ENCODE measurements around the gene TMEM62. TPM values are rescaled to one million over a fixed set of nuclear protein-coding genes. Genes with fewer than 3 reads are reported as not detected.

The TMEM62 gene
- total and polyA plus RNA-seq, 8 donors = 16.7 to 31.0 (median 19.7) TPM

DNA sequence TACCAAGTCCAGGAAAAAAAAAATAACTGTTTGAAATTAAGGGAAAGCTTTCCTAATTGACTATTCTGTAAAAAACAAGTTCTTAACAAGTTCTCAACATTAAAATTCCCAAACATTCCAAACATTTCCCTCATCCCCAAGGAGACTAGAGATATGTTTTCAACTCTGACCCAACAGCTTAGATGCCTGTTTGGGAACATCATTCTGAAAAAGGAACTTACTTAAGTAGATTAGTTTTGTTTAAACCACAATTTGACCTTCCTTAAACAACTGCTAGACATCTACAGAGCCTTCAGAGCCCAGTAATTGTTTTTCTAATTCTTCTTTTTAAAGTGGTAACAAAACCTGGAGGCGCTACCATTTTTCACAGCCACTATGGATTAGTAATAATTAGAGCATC is 40.4 kb upstream of the TMEM62 start:
- DNase-seq (no peak), ATAC-seq (peak; percentile 29)
- Histone ChIP-seq H3K27me3 (no peaks in the 10 kb centered on the region), H3K4me1 (peaks cover 0 to 32% of the 10 kb centered on the region in 2 donors), H3K4me3 (no peak overlapping the region), H3K36me3 (peaks cover 2 to 20% of the 10 kb centered on the region in 2 donors), H3K27ac (peak overlapping the region in 1 of 2 donors; percentile 6), H3K9me3 (no peaks in the 10 kb centered on the region)
- intact Hi-C loops (cut with DNase I) = no loop called here
- TF ChIP-seq CTCF (IDR thresholded peaks at IDR 0.05) = no peak

DNA sequence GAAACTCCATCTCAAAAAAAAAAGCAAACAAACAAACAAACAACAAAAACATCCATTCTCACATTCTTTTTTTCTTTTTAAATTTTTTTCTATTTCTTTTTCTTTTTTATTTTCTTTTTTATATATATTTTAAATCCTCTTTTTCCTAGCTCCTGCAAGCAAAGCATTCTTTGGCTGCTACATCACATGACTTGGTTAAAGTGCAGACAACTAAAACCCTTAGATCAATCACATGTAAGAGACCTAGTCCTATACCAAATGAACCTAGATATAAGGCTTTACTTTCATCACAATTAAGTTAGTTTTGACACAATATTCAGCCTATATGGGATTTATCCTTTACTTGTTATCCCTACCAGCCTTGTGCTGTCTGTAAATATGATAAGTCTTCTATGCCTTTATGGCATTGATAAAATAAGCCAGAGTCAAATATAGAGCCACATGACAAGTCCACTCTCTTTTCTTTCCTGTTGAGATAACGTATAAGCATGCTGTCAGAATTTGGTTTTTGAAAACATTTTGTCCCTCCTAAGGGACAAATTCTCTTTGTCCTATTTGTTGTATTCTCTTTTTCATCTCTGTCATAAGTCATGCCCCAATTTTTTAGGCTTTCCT is 38.9 kb upstream of the TMEM62 start:
- no peak for ATAC-seq
- Histone ChIP-seq H3K4me3 (no peak overlapping the region), H3K4me1 (peaks cover 0 to 35% of the 10 kb centered on the region in 2 donors), H3K9me3 (no peaks in the 10 kb centered on the region), H3K36me3 (peaks cover 2 to 24% of the 10 kb centered on the region in 2 donors), H3K27ac (no peak overlapping the region), H3K27me3 (no peaks in the 10 kb centered on the region)
- no peak for TF ChIP-seq CTCF (IDR thresholded peaks at IDR 0.05)
- no peak for DNase-seq
- intact Hi-C loops (cut with DNase I) = no loop called here

DNA sequence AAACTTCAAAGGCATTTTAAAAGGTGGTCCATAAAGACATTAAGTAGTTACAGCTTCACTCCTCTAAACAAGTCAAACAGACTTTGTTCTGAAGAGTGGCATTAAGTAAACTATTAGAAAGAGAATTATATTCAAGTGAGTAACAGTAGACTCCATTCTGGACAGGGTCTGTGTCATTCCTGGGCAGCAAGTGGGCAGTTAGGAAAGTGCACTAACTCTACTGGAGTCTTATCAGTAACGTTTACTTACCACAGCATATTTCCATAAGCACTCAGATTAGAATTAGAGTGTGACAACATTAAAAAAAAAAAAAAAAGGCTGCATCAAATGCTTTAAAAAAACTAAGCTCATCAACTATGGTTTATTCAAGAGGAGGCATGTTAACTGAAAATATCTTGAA is 38.1 kb upstream of the TMEM62 start:
- Histone ChIP-seq H3K4me1 (peaks cover 0 to 41% of the 10 kb centered on the region in 2 donors), H3K27me3 (no peaks in the 10 kb centered on the region), H3K27ac (no peak overlapping the region), H3K4me3 (no peak overlapping the region), H3K9me3 (no peaks in the 10 kb centered on the region), H3K36me3 (peaks cover 2 to 30% of the 10 kb centered on the region in 2 donors)
- intact Hi-C loops (cut with DNase I) = no loop called here
- TF ChIP-seq CTCF (IDR thresholded peaks at IDR 0.05) = no peak
- DNase-seq = peak in 1 of 4 donors; percentile 7
- peak; percentile 86 for ATAC-seq

DNA sequence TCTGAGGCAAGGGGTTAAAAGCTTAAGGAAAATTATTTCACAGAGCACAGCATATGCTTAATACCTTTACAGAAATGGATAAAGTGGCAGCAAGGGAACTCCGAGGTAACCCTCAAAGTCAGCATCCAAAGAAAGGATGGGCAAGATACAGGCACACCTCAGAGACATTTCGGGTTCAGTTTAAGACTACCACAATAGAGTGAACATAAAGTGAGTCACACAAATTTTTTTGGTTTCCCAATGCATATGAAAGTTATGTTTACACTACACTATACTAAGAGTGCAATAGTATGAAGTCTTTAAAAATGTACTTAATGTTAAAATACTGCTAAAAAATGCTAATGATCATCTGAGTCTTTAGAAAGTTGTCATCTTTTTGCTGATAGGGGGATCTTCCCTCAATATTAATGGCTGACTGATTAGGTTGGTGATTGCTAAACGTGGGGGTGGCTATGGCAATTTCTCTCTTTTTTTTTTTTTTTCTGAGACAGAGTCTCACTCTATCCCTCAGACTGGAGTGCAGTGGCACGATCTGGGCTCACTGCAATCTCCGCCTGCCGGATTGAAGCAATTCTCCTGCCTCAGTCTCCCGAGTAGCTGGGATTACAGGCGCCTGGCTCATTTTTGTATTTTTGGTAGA is 37.6 kb upstream of the TMEM62 start:
- TF ChIP-seq CTCF (IDR thresholded peaks at IDR 0.05) = no peak
- Histone ChIP-seq H3K9me3 (no peaks in the 10 kb centered on the region), H3K27me3 (no peaks in the 10 kb centered on the region), H3K4me1 (peaks cover 0 to 41% of the 10 kb centered on the region in 2 donors), H3K4me3 (no peak overlapping the region), H3K36me3 (peaks cover 2 to 32% of the 10 kb centered on the region in 2 donors), H3K27ac (no peak overlapping the region)
- intact Hi-C loops (cut with DNase I) = no loop called here
- no peak for DNase-seq
- peak; percentile 55 for ATAC-seq

GRCh38 chr15:43096411-43096810 is 37.0 kb upstream of the TMEM62 start:
- Histone ChIP-seq H3K36me3 (peaks cover 2 to 32% of the 10 kb centered on the region in 2 donors), H3K27ac (no peak overlapping the region), H3K27me3 (no peaks in the 10 kb centered on the region), H3K4me3 (no peak overlapping the region), H3K9me3 (no peaks in the 10 kb centered on the region), H3K4me1 (peaks cover 0 to 41% of the 10 kb centered on the region in 2 donors)
- ATAC-seq (no peak), DNase-seq (no peak)
- no peak for TF ChIP-seq CTCF (IDR thresholded peaks at IDR 0.05)
- intact Hi-C loops (cut with DNase I) = no loop called here

All from left lung (tissue), 10 donors.